ENCODE data around the gene CBLIF. TPM values are rescaled to one million over a fixed set of nuclear protein-coding genes. Genes with fewer than 3 reads are reported as not detected.
"Not testable (repeated sequence)": the region's sequence is repeated elsewhere in the genome, so short reads cannot be mapped to it uniquely, and the experiment has no call there.

The CBLIF gene
- total RNA-seq = not detected

DNA sequence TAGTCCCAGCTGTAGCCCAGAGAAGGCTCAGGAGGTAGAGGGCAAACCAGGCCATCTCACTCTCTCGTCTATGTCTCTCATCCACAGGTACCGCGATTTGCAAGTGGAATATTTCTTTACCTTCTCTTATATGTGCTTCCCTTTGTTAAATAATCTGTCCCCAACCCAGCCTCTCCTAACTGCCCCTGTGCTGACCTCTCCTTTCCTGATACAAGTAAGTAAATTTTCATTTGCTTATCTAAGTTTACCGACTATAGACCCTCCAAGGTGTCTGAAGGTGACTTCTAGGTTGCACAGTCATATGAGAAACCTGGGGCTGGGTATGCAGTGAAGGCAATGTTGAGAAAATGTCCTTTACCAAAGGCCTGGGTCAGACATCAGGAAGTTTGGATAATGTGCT, at the start of gene CBLIF:
Gene CBLIF (minus strand): TSS at position 101 of the 400 bp plus-strand sequence. CDS start 46 bp downstream, at position 55.
- no peak for DNase-seq (ENCODE audit: low spot score in 2 of 2)
- 80 to 81% methylated on average over 4 of the region's 4 CpGs for WGBS, 2 donors
- no peak for TF ChIP-seq POLR2A (IDR thresholded peaks at IDR 0.05)
- no peak for TF ChIP-seq CTCF (IDR thresholded peaks at IDR 0.05)
- intact Hi-C loops (cut with DNase I; ENCODE audit: low total_unique reads) = no loop called here
- no peak within 1 kb of the TSS for H3K4me3 ChIP-seq (ENCODE audit: low read depth, poor library complexity, severe bottlenecking)

GRCh38 chr11:59894616-59895015, 49.3 kb upstream of the CBLIF start:
- no peak for TF ChIP-seq POLR2A (IDR thresholded peaks at IDR 0.05)
- DNase-seq (ENCODE audit: low spot score in 2 of 2) = no peak
- 48 to 50% methylated on average over 1 of the region's 1 CpG for WGBS, 2 donors

DNA sequence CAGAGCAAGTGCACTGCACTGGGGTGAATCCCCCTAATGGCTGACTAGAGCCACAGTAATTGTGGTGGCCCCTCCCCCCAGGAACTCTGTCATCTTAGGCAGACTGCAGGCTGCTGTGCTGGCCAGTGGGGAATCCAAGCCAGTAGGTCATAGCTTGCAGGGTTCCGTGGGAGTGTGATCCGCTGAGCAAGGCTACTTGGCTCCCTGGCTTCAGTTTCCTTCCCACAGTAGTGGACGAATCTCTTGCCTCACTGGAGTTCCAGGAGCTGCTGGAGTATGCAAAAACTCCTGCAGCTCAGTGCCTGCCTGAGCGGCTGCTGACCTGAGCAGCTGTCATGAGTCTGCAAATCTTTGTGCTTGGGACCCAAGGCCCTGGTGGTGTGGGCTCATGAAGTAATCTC, 46.5 kb upstream of the CBLIF start:
- no peak for TF ChIP-seq POLR2A (IDR thresholded peaks at IDR 0.05)
- TF ChIP-seq CTCF (IDR thresholded peaks at IDR 0.05) = no peak
- no peak for DNase-seq (ENCODE audit: low spot score in 2 of 2)
- WGBS, 2 donors = 32 to 52% methylated on average over 3 to 4 of the region's 4 CpGs
- no peak overlapping the region for H3K4me3 ChIP-seq (ENCODE audit: low read depth, poor library complexity, severe bottlenecking)
- intact Hi-C loops (cut with DNase I; ENCODE audit: low total_unique reads) = no loop called here

More at GRCh38 chr11:59894616-59895015, 49.3 kb upstream of the CBLIF start:
- intact Hi-C loops (cut with DNase I; ENCODE audit: low total_unique reads) = no loop called here
- H3K4me3 ChIP-seq (ENCODE audit: low read depth, poor library complexity, severe bottlenecking) = no peak overlapping the region

GRCh38 chr11:59887156-59887555, 41.9 kb upstream of the CBLIF start:
- not testable (repeated sequence) for DNase-seq (ENCODE audit: low spot score in 2 of 2)

GRCh38 chr11:59883597-59883996, 38.3 kb upstream of the CBLIF start:
- intact Hi-C loops (cut with DNase I; ENCODE audit: low total_unique reads) = no loop called here
- TF ChIP-seq CTCF (IDR thresholded peaks at IDR 0.05) = no peak
- no peak for TF ChIP-seq POLR2A (IDR thresholded peaks at IDR 0.05)
- no peak for DNase-seq (ENCODE audit: low spot score in 2 of 2)
- H3K4me3 ChIP-seq (ENCODE audit: low read depth, poor library complexity, severe bottlenecking) = no peak overlapping the region
- WGBS, 2 donors = 95 to 96% methylated on average over 1 of the region's 1 CpG

More at GRCh38 chr11:59887156-59887555, 41.9 kb upstream of the CBLIF start:
- intact Hi-C loops (cut with DNase I; ENCODE audit: low total_unique reads); H3K4me3 ChIP-seq (ENCODE audit: low read depth, poor library complexity, severe bottlenecking): not testable (repeated sequence)

DNA sequence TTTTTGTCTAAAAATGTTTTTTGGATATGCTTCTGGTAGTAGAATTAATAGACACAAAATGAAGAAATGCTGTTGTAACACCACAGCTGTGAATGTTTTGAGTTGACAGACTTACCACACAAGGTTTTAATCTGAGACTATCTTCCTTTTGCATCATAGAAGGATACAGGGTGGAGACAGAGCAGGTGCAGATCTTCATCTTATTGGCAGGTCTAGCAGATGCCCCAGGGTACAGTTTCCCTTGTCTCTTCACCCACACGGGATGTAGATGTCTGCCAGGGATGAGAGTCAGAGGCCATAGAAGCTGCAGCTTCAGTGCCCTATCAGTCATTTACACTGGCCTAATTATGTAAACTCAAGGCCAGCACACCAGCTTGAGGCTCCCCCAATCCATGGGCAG, 34.3 kb upstream of the CBLIF start:
- no peak overlapping the region for H3K4me3 ChIP-seq (ENCODE audit: low read depth, poor library complexity, severe bottlenecking)
- TF ChIP-seq CTCF (IDR thresholded peaks at IDR 0.05) (no peak), POLR2A (IDR thresholded peaks at IDR 0.05) (no peak)
- WGBS, 2 donors = 8 to 24% methylated on average over 1 of the region's 1 CpG
- intact Hi-C loops (cut with DNase I; ENCODE audit: low total_unique reads) = no loop called here
- no peak for DNase-seq (ENCODE audit: low spot score in 2 of 2)

- intact Hi-C loops (cut with DNase I; ENCODE audit: low total_unique reads) = no loop called here
- no peak for DNase-seq (ENCODE audit: low spot score in 2 of 2)
- no peak within 1 kb of the TSS for H3K4me3 ChIP-seq (ENCODE audit: low read depth, poor library complexity, severe bottlenecking)
- WGBS, 2 donors = 58 to 59% methylated on average over 5 of the region's 5 CpGs
- TF ChIP-seq POLR2A (IDR thresholded peaks at IDR 0.05) = no peak
- TF ChIP-seq CTCF (IDR thresholded peaks at IDR 0.05) = no peak
These were observed 33.3 kb upstream of the CBLIF start, which contains the start of gene OOSP3 for GRCh38 chr11:59878575-59878974. OOSP3 (plus strand) TSS chr11:59878782; CDS start chr11:59878809, 27 bp downstream.
